A673 (cell line): ENCODE results near the gene FRMD4A. TPM values are rescaled to one million over a fixed set of nuclear protein-coding genes. Genes with fewer than 3 reads are reported as not detected.

ENCODE experiments used
- BruUV-seq: library from RNA; stranded (reverse); fragments of 400-500 nt; replicated peaks from 2 replicates; lab custom pipeline; 2021; lab: Mats Ljungman, UMichigan
- CTCF ChIA-PET: fragments of 300-600 bp; sonication (Branson Sonifier 250); formaldehyde crosslinking; loops from one replicate; lab custom pipeline; 2022; ENCODE audit warnings: antibody characterized with exemption; lab: Charles Lee
- POLR2A ChIA-PET: fragments of 300-600 bp; sonication (Branson Sonifier 250); formaldehyde crosslinking; loops from one replicate; lab custom pipeline; 2022; ENCODE audit warnings: antibody characterized with exemption; ENCODE audit not compliant: low non-redundant PET; lab: Charles Lee
- DNase-seq: peaks from one replicate; pipeline ENCODE4 v3.0.0-alpha.2; 2015; ENCODE audit warnings: low spot score
- H3K27ac ChIP-seq: fragments of 200-600 bp; sonication (generic); 2 replicates; pipeline ENCODE4 v1.5.1; 2016; ENCODE audit warnings: mixed run types, low read depth, mild to moderate bottlenecking, mixed read lengths, antibody characterized with exemption, low read length; ENCODE audit not compliant: poor library complexity, severe bottlenecking
- H3K27me3 ChIP-seq: fragments of 200-600 bp; sonication (generic); replicated peaks from 2 replicates; pipeline ENCODE4 v1.6.1; 2017; ENCODE audit warnings: mixed run types, low read depth, mild to moderate bottlenecking, mixed read lengths, antibody characterized with exemption, low read length; ENCODE audit not compliant: insufficient read depth, poor library complexity
- H3K36me3 ChIP-seq: fragments of 200-600 bp; sonication (generic); 2 replicates; pipeline ENCODE4 v1.6.1; 2016; ENCODE audit warnings: mixed run types, mild to moderate bottlenecking, mixed read lengths, antibody characterized with exemption, low read length; ENCODE audit not compliant: insufficient read depth, poor library complexity, severe bottlenecking
- H3K4me1 ChIP-seq: fragments of 200-600 bp; sonication (generic); 2 replicates; pipeline ENCODE4 v1.6.1; 2017; ENCODE audit warnings: mixed run types, mild to moderate bottlenecking, mixed read lengths, antibody characterized with exemption, low read length; ENCODE audit not compliant: insufficient read depth, poor library complexity, severe bottlenecking
- H3K4me3 ChIP-seq: fragments of 200-600 bp; sonication (generic); 2 replicates; pipeline ENCODE4 v1.5.1; 2016; ENCODE audit warnings: low read depth, mixed run types, mild to moderate bottlenecking, mixed read lengths, low read length; ENCODE audit not compliant: poor library complexity, severe bottlenecking
- H3K9me3 ChIP-seq: fragments of 200-600 bp; sonication (generic); 2 replicates; pipeline ENCODE4 v1.6.1; 2016; ENCODE audit warnings: mixed run types, low read depth, mild to moderate bottlenecking, mixed read lengths, antibody characterized with exemption, low read length; ENCODE audit not compliant: poor library complexity, severe bottlenecking
- EZH2 ChIP-seq: fragments of 200-600 bp; sonication (generic); IDR thresholded peaks from 2 replicates; pipeline ENCODE4 v1.6.1; 2017; ENCODE audit warnings: borderline replicate concordance, low read depth, mild to moderate bottlenecking, mixed read lengths, antibody characterized with exemption, low read length; ENCODE audit not compliant: poor library complexity, severe bottlenecking
- intact Hi-C: fragments of 100-400 bp; cut with micrococcal nuclease; formaldehyde crosslinking; loops from one replicate; pipeline ENCODE4 v1.10.0; 2022; ENCODE audit not compliant: unreplicated experiment
- total RNA-seq: library from RNA; stranded (reverse); gene quantifications from 2 replicates; pipeline ENCODE4 v1.2.3, GENCODE V29; 2021
- TF ChIP-seq, protein P1 (sequence below): fragments of 300-800, 200-600 bp; sonication (generic); conservative IDR thresholded peaks from 2 replicates; pipeline ENCODE4 v1.5.1; 2017; ENCODE audit warnings: low read depth, mild to moderate bottlenecking, antibody characterized with exemption, low read length, moderate library complexity, mixed read lengths

Gene FRMD4A
- total RNA-seq, 1 experiment from 2014 or later = 26.3 TPM

DNA sequence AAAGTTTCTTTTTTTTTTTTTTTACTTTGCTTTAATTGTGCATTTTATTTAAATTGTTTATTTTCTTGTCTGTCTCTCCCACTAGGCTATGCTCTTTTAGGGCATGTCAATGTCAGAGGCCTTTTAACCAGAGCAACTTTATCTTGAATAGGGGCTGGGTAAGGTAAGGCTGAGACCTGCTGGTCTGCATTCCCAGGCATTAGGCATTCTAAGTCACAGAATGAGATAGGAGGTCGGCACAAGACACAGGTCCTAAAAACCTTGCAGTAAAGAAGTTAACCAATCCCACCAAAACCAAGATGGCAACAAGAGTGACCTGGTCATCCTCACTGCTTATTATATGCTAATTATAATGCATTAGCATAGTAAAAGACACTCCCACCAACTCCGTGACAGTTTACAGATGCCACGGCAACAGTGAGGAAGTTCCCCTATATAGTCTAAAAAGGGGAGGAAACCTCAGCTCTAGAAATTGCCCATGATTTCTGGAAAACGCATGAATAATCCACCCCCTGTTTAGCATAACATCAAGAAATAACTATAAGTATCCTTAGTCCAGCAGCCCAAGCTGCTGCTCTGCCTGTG, 47.0 kb upstream of the FRMD4A start:
- ChIA-PET CTCF (interaction anchor here (0.7 to 0.8 kb wide), 2 partner anchors 7 to 19 kb away, joined by 3 read pairs; no protein-coding TSS in a partner anchor), POLR2A (interaction anchor here (0.7 kb wide), 1 partner anchor 8 kb away, joined by 5 read pairs; no protein-coding TSS in a partner anchor)
- intact Hi-C loops = no loop called here
- Histone ChIP-seq H3K4me1 (peaks cover 22% of the 10 kb centered on the region), H3K27ac (no peak overlapping the region), H3K9me3 (no peaks in the 10 kb centered on the region), H3K36me3 (no peaks in the 10 kb centered on the region), H3K4me3 (no peak overlapping the region), H3K27me3 (peaks cover 22% of the 10 kb centered on the region)
- DNase-seq = no peak
- BruUV-seq = no TSS peak
- TF ChIP-seq, protein P1, sequence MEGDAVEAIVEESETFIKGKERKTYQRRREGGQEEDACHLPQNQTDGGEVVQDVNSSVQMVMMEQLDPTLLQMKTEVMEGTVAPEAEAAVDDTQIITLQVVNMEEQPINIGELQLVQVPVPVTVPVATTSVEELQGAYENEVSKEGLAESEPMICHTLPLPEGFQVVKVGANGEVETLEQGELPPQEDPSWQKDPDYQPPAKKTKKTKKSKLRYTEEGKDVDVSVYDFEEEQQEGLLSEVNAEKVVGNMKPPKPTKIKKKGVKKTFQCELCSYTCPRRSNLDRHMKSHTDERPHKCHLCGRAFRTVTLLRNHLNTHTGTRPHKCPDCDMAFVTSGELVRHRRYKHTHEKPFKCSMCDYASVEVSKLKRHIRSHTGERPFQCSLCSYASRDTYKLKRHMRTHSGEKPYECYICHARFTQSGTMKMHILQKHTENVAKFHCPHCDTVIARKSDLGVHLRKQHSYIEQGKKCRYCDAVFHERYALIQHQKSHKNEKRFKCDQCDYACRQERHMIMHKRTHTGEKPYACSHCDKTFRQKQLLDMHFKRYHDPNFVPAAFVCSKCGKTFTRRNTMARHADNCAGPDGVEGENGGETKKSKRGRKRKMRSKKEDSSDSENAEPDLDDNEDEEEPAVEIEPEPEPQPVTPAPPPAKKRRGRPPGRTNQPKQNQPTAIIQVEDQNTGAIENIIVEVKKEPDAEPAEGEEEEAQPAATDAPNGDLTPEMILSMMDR = no peak
- no peak for TF ChIP-seq EZH2

DNA sequence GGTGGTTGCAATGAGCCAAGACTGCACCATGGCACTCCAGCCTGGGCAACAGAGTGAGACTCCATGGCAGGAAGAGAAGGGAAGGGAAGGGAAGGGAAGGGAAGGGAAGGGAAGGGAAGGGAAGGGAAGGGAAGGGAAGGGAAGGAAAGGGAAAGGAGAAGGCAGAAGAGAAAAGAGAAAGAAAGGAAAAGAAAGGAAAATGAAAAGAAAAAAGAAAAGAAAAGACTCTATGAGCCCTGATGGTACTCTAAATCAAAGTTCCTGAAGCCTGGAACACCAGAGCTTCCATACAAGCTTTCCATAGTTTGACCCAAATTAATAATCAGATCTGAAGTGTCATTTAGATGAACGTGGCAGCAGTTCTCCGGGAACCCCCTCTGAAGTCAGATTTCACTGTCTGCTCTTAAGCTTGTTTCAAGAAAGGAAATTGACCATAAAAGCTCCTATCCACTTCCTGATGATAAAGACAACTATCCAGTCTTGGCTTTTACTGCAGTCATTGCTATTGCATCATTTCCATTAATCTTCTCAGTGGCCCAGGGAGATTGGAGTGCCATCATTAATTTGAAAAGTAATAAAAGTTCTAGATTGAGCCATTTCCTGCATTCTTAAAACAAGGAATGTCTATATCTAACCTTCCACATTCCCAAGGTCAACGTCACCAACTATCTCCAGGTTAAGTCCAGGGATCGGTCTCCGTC, 44.2 kb upstream of the FRMD4A start:
- TF ChIP-seq, protein P1 = no peak
- TF ChIP-seq EZH2 = no peak
- no peak overlapping the region for H3K27ac ChIP-seq
- POLR2A ChIA-PET = no interaction called here
- H3K27me3 ChIP-seq = peaks cover 41% of the 10 kb centered on the region
- no peaks in the 10 kb centered on the region for H3K36me3 ChIP-seq
- CTCF ChIA-PET = interaction anchor here (0.9 kb wide), 1 partner anchor 13 kb away, joined by 3 read pairs; no protein-coding TSS in a partner anchor
- peaks cover 22% of the 10 kb centered on the region for H3K4me1 ChIP-seq
- no TSS peak for BruUV-seq
- H3K9me3 ChIP-seq = no peaks in the 10 kb centered on the region
- intact Hi-C loops = no loop called here
- peak; percentile 92 for DNase-seq
- H3K4me3 ChIP-seq = no peak overlapping the region

DNA sequence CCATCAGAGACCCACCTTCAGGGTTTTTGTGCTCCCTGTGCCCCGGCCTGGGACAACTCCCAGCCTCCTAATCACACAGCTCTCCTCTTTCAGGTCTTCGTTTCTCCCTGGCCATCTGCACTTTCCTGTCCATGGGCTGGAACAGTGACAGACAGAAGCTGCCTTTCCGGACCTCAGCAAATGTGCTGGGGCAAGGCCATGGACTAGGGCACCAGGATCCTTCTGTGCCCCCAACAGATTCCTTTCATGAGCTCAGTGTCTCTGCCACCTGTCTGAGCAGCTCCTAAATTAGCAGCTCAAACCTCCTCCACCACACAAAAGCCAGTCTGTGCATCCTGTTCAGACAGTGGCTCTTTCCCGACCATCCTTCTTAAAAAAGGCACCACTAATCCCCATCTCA, 41.9 kb upstream of the FRMD4A start:
- H3K4me1 ChIP-seq = peaks cover 19% of the 10 kb centered on the region
- intact Hi-C loops = no loop called here
- CTCF ChIA-PET = no interaction called here
- POLR2A ChIA-PET = no interaction called here
- TF ChIP-seq EZH2 = no peak
- TF ChIP-seq, protein P1 = no peak
- BruUV-seq = no TSS peak
- peaks cover 54% of the 10 kb centered on the region for H3K27me3 ChIP-seq
- no peaks in the 10 kb centered on the region for H3K36me3 ChIP-seq
- no peak for DNase-seq
- no peak overlapping the region for H3K4me3 ChIP-seq
- no peaks in the 10 kb centered on the region for H3K9me3 ChIP-seq
- H3K27ac ChIP-seq = no peak overlapping the region
